Activated CD8-positive, alpha-beta T cell treated with anti-CD3 and anti-CD28 coated beads, Interleukin-2, amount 10 ng/mL, durations not matched to agents 7 days and 5 days (primary cell): ENCODE measurements around the gene TCN2. TPM values are rescaled to one million over a fixed set of nuclear protein-coding genes. Genes with fewer than 3 reads are reported as not detected.
"Not testable (repeated sequence)": the region's sequence is repeated elsewhere in the genome, so short reads cannot be mapped to it uniquely, and the experiment has no call there.

Experiments
- ATAC-seq: fragments of 150-1000 bp; cut with Tn5 transposase; one replicate; pipeline ENCODE4 v1.10.0; 2021; ENCODE audit warnings: moderate library complexity
- CTCF ChIA-PET: fragments of 350-600 bp; sonication (Branson Sonifier 250); formaldehyde crosslinking; loops from one replicate; lab custom pipeline; 2021; ENCODE audit warnings: antibody characterized with exemption; lab: Charles Lee
- POLR2A ChIA-PET: fragments of 350-600 bp; sonication (Branson Sonifier 250); formaldehyde crosslinking; loops from one replicate; lab custom pipeline; 2021; ENCODE audit warnings: antibody characterized with exemption; lab: Charles Lee
- DNase-seq: peaks from one replicate; pipeline ENCODE4 v3.0.0-alpha.2; 2020
- H3K27ac Mint-ChIP-seq: one replicate; pipeline ENCODE4 v1.8.0; 2021; ENCODE audit warnings: mild to moderate bottlenecking, mixed read lengths
- H3K27me3 Mint-ChIP-seq: one replicate; pipeline ENCODE4 v1.8.0; 2021; ENCODE audit warnings: low read depth, mixed read lengths
- H3K36me3 Mint-ChIP-seq: one replicate; pipeline ENCODE4 v1.8.0; 2021; ENCODE audit warnings: low read depth, mixed read lengths
- H3K4me1 Mint-ChIP-seq: one replicate; pipeline ENCODE4 v1.8.0; 2021; ENCODE audit warnings: low read depth, mixed read lengths
- H3K4me3 Mint-ChIP-seq: one replicate; pipeline ENCODE4 v1.8.0; 2021; ENCODE audit warnings: mild to moderate bottlenecking, mixed read lengths
- H3K9me3 Mint-ChIP-seq: one replicate; pipeline ENCODE4 v1.8.0; 2022; ENCODE audit warnings: mixed read lengths; ENCODE audit not compliant: insufficient read depth
- total RNA-seq, 2 experiments: library from RNA; stranded (reverse); gene quantifications; one replicate each; pipeline ENCODE4 v1.2.3, GENCODE V29; 2021

The TCN2 gene
- total RNA-seq, 2 experiments from 2014 or later: 0.24 to 0.34 TPM

GRCh38 chr22:30673136-30673535 lies 66.2 kb downstream of the TCN2 start:
- no peak for ATAC-seq
- no peak overlapping the region for H3K4me3 Mint-ChIP-seq
- ChIA-PET POLR2A (no interaction called here), CTCF (interaction anchor here (1.1 kb wide), 1 partner anchor 23 kb away, joined by 3 read pairs; no protein-coding TSS in a partner anchor)
- peaks cover 15% of the 10 kb centered on the region for H3K27me3 Mint-ChIP-seq
- H3K36me3 Mint-ChIP-seq: no peaks in the 10 kb centered on the region
- no peaks in the 10 kb centered on the region for H3K9me3 Mint-ChIP-seq
- no peak overlapping the region for H3K27ac Mint-ChIP-seq
- DNase-seq: no peak
- peaks cover 5% of the 10 kb centered on the region for H3K4me1 Mint-ChIP-seq

GRCh38 chr22:30674482-30674881 lies 67.5 kb downstream of the TCN2 start:
- no peak for DNase-seq
- H3K4me1 Mint-ChIP-seq: no peaks in the 10 kb centered on the region
- H3K27me3 Mint-ChIP-seq: peaks cover 20% of the 10 kb centered on the region
- H3K36me3 Mint-ChIP-seq: no peaks in the 10 kb centered on the region
- H3K9me3 Mint-ChIP-seq: no peaks in the 10 kb centered on the region
- POLR2A ChIA-PET: no interaction called here
- no peak overlapping the region for H3K4me3 Mint-ChIP-seq
- ATAC-seq: no peak
- H3K27ac Mint-ChIP-seq: no peak overlapping the region
- CTCF ChIA-PET: no interaction called here

- Mint-ChIP-seq H3K4me3 (no peak overlapping the region), H3K27ac (no peak overlapping the region), H3K27me3 (peaks cover 20% of the 10 kb centered on the region), H3K36me3 (no peaks in the 10 kb centered on the region), H3K4me1 (no peaks in the 10 kb centered on the region), H3K9me3 (no peaks in the 10 kb centered on the region)
- CTCF ChIA-PET: no interaction called here
- POLR2A ChIA-PET: no interaction called here
- ATAC-seq (no peak), DNase-seq (no peak)
These were observed 68.5 kb downstream of the TCN2 start for GRCh38 chr22:30675436-30675835.

- peaks cover 20% of the 10 kb centered on the region for H3K27me3 Mint-ChIP-seq
- H3K4me3 Mint-ChIP-seq, POLR2A ChIA-PET, DNase-seq, ATAC-seq, H3K36me3 Mint-ChIP-seq, H3K9me3 Mint-ChIP-seq, H3K27ac Mint-ChIP-seq, H3K4me1 Mint-ChIP-seq, CTCF ChIA-PET: not testable (repeated sequence)
These were observed 69.6 kb downstream of the TCN2 start for GRCh38 chr22:30676565-30676964.

Other genes starting within 250 kb of the TCN2 start
- 10 to 100 TPM; 12.0 to 14.6 TPM for gene RNF215, start 219.8 kb upstream of the TCN2 start, total RNA-seq
- gene SEC14L2, start 210.2 kb upstream of the TCN2 start, total RNA-seq: 10 to 100 TPM in 1 of 2 experiments, 1 to 10 TPM in 1; 9.7 to 13.1 TPM
- 10 to 100 TPM; 67.4 to 68.0 TPM for gene MTFP1, start 181.4 kb upstream of the TCN2 start, total RNA-seq
- not detected for gene SEC14L3, start 135.2 kb upstream of the TCN2 start, total RNA-seq
- gene SEC14L4, start 101.5 kb upstream of the TCN2 start, total RNA-seq: not detected
- not detected for gene SEC14L6, start 60.4 kb upstream of the TCN2 start, total RNA-seq
- not detected for gene GAL3ST1, start 32.5 kb upstream of the TCN2 start, total RNA-seq
- 10 to 100 TPM; 65.8 to 68.8 TPM for gene PES1, start 15.3 kb upstream of the TCN2 start, total RNA-seq
- 1 to 10 TPM; 1.8 to 1.9 TPM for gene SLC35E4, start 28.6 kb downstream of the TCN2 start, total RNA-seq
- gene DUSP18, start 60.7 kb downstream of the TCN2 start, total RNA-seq: 1 to 10 TPM; 7.0 to 7.6 TPM
- under 1 TPM; 0.42 to 0.55 TPM for gene OSBP2, start 87.7 kb downstream of the TCN2 start, total RNA-seq